HEK293 (cell line): ENCODE results near the gene KCNJ2.

Experiments used
- CTCF ChIA-PET: fragments of 350-600 bp; formaldehyde crosslinking; extraction: SDS; loops from one replicate; lab custom pipeline; 2021; ENCODE audit warnings: antibody characterized with exemption; lab: Yijun Ruan, JAX
- POLR2A ChIA-PET: fragments of 300-600 bp; formaldehyde crosslinking; extraction: SDS; loops from one replicate; lab custom pipeline; 2020; ENCODE audit warnings: antibody characterized with exemption, inconsistent platforms; lab: Yijun Ruan, JAX
- H3K27ac ChIP-seq: fragments of 200-500 bp; sonication (Bioruptor generic); 2 replicates; pipeline ENCODE4 v1.5.1; 2014; ENCODE audit warnings: low read depth, low read length, control low read depth, inconsistent platforms; ENCODE audit errors: extremely low read depth
- H3K36me3 ChIP-seq, 2 experiments: fragments of 200-500 bp in 1 of 2; sonication (Bioruptor generic) in 1 of 2; 1 replicate in 1 of 2; 2 replicates in 1 of 2; pipeline ENCODE4 v1.5.1; 2014 to 2017; ENCODE audit warnings: inconsistent platforms in 2 of 2, low read length in 2 of 2; ENCODE audit not compliant: control insufficient read depth in 2 of 2, insufficient read depth in 1 of 2
- H3K4me1 ChIP-seq: fragments of 200-500 bp; sonication (Bioruptor generic); 2 replicates; pipeline ENCODE4 v1.5.1; 2014; ENCODE audit warnings: mild to moderate bottlenecking, low read length, inconsistent platforms; ENCODE audit not compliant: control insufficient read depth, insufficient read depth
- H3K4me3 ChIP-seq: 2 replicates; pipeline ENCODE4 v1.5.1; 2011; ENCODE audit warnings: low read depth, mild to moderate bottlenecking, control low read depth, low read length, moderate library complexity
- H3K9me3 ChIP-seq: fragments of 200-500 bp; sonication (Bioruptor generic); 2 replicates; pipeline ENCODE4 v1.5.1; 2014; ENCODE audit warnings: low read depth, low read length, inconsistent platforms; ENCODE audit not compliant: control insufficient read depth, insufficient read depth
- PRDM1 ChIP-seq: fragments of 450-650 bp; formaldehyde crosslinking; IDR thresholded peaks from 2 replicates; pipeline ENCODE4; 2016; ENCODE audit warnings: missing biosample characterization, missing genetic modification characterization
- SCRT2 ChIP-seq: fragments of 450-650 bp; formaldehyde crosslinking; IDR thresholded peaks from 2 replicates; pipeline ENCODE4 v1.5.1; 2016; ENCODE audit warnings: missing biosample characterization, missing genetic modification characterization
- ZNF169 ChIP-seq: fragments of 450-650 bp; formaldehyde crosslinking; IDR thresholded peaks from 2 replicates; pipeline ENCODE4 v1.5.1; 2016; ENCODE audit warnings: missing biosample characterization, missing genetic modification characterization
- ZNF19 ChIP-seq: fragments of 450-650 bp; formaldehyde crosslinking; IDR thresholded peaks from 2 replicates; pipeline ENCODE4; 2016; ENCODE audit warnings: missing biosample characterization, missing genetic modification characterization, low read depth
- ZNF292 ChIP-seq: fragments of 450-650 bp; formaldehyde crosslinking; IDR thresholded peaks from 2 replicates; pipeline ENCODE4 v1.5.1; 2016; ENCODE audit warnings: low read depth, missing biosample characterization, missing genetic modification characterization, borderline replicate concordance
- ZNF366 ChIP-seq: fragments of 450-650 bp; formaldehyde crosslinking; conservative IDR thresholded peaks from 2 replicates; pipeline ENCODE4 v1.5.1; 2016; ENCODE audit warnings: missing biosample characterization, missing genetic modification characterization
- ZNF626 ChIP-seq: fragments of 450-650 bp; sonication (Bioruptor Pico); formaldehyde crosslinking; IDR thresholded peaks from 2 replicates; pipeline ENCODE4 v1.5.1; 2018; ENCODE audit warnings: missing biosample characterization, missing genetic modification characterization, inconsistent platforms
- ZNF747 ChIP-seq: fragments of 450-650 bp; formaldehyde crosslinking; IDR thresholded peaks from 2 replicates; pipeline ENCODE4 v1.5.1; 2016; ENCODE audit warnings: missing biosample characterization, missing genetic modification characterization
- ZNF76 ChIP-seq: fragments of 450-650 bp; formaldehyde crosslinking; IDR thresholded peaks from 2 replicates; pipeline ENCODE4; 2016; ENCODE audit warnings: low read depth, missing biosample characterization, missing genetic modification characterization, borderline replicate concordance
- ZNF785 ChIP-seq: fragments of 450-650 bp; formaldehyde crosslinking; IDR thresholded peaks from 2 replicates; pipeline ENCODE4 v1.5.1; 2016; ENCODE audit warnings: missing biosample characterization, missing genetic modification characterization
- ZNF843 ChIP-seq: fragments of 450-650 bp; formaldehyde crosslinking; IDR thresholded peaks from 2 replicates; pipeline ENCODE4 v1.5.1; 2016; ENCODE audit warnings: missing biosample characterization, missing genetic modification characterization
- TF ChIP-seq, protein P1 (sequence below): fragments of 450-650 bp; formaldehyde crosslinking; IDR thresholded peaks from 2 replicates; pipeline ENCODE4 v1.5.1; 2016; ENCODE audit warnings: missing biosample characterization, missing genetic modification characterization
- TF ChIP-seq, protein P2 (sequence below): fragments of 450-650 bp; formaldehyde crosslinking; IDR thresholded peaks from 2 replicates; pipeline ENCODE4 v1.5.1; 2016; ENCODE audit warnings: missing biosample characterization, missing genetic modification characterization
- TF ChIP-seq, protein P3 (sequence below): fragments of 450-650 bp; formaldehyde crosslinking; IDR thresholded peaks from 2 replicates; pipeline ENCODE4 v1.5.1; 2017; ENCODE audit warnings: missing biosample characterization, missing genetic modification characterization
- TF ChIP-seq, protein P4 (sequence below): fragments of 450-650 bp; formaldehyde crosslinking; IDR thresholded peaks from 2 replicates; pipeline ENCODE4 v1.5.1; 2016; ENCODE audit warnings: missing biosample characterization, missing genetic modification characterization

Gene KCNJ2

DNA sequence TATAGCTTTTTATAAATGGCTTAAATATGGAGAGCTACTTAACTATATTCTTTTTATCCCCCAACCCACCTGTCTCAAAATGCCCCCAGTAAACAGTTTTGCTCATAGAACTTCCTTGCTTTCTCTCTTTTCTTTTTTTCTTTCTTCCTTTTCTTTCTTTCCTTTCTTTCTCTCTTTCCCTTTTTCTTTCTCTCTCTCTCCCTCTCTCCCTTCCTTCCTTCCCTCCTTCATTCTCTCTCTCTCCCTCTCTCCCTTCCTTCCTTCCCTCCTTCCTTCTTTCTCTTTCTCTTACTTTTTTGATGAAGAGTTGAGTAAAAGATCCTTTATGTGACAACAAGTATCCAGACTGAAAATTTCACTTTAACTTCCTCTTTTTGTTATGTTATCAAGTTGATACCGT is 48.2 kb downstream of the KCNJ2 start:
- ChIA-PET CTCF (no interaction called here), POLR2A (no interaction called here)
- Histone ChIP-seq H3K36me3 (no peaks in the 10 kb centered on the region), H3K4me1 (no peaks in the 10 kb centered on the region), H3K27ac (no peak overlapping the region), H3K4me3 (no peak overlapping the region), H3K9me3 (no peaks in the 10 kb centered on the region; the same call in 1 of the 2 replicates)
- no peak for TF ChIP-seq ZNF169 (tag by site-specific recombination)
- peak; percentile 68 for TF ChIP-seq ZNF366
- TF ChIP-seq, protein P1, sequence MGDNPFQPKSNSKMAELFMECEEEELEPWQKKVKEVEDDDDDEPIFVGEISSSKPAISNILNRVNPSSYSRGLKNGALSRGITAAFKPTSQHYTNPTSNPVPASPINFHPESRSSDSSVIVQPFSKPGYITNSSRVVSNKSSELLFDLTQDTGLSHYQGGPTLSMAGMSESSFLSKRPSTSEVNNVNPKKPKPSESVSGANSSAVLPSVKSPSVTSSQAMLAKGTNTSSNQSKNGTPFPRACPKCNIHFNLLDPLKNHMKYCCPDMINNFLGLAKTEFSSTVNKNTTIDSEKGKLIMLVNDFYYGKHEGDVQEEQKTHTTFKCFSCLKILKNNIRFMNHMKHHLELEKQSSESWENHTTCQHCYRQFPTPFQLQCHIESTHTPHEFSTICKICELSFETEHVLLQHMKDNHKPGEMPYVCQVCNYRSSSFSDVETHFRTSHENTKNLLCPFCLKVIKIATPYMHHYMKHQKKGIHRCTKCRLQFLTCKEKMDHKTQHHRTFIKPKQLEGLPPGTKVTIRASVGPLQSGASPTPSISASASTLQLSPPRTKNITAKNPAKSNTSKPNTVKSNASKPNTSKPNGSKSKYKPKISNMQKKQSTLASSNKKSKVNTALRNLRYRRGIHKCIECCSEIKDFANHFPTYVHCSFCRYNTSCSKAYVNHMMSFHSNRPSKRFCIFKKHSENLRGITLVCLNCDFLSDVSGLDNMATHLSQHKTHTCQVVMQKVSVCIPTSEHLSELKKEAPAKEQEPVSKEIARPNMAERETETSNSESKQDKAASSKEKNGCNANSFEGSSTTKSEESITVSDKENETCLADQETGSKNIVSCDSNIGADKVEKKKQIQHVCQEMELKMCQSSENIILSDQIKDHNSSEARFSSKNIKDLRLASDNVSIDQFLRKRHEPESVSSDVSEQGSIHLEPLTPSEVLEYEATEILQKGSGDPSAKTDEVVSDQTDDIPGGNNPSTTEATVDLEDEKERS (tag by site-specific recombination): no peak
- peak; percentile 91 for TF ChIP-seq PRDM1 (tag by site-specific recombination)

DNA sequence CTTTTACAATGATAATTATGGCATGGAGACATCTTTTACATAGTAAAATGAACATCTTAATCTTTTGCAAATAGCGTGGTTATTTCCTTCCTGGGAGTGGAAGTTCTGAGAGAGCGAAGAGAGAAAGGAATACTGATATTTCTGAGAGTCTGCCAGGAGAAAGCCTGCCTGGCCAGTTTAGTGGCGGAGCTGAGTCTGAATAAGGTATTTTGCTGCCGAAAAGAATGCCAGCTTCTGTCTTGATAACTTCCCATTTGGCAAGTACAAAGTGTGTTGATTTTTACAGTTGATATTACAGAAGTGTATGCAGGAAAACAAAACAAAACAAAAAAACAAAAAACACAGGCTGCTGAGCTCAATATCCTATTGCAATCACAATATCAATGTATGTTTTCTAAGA is 55.9 kb downstream of the KCNJ2 start:
- Histone ChIP-seq H3K9me3 (no peaks in the 10 kb centered on the region), H3K4me3 (no peak overlapping the region), H3K27ac (no peak overlapping the region), H3K36me3 (no peaks in the 10 kb centered on the region), H3K4me1 (0 out of 2 replicates have a peak, but pooled peaks cover 2% of the 10 kb centered on the region)
- TF ChIP-seq ZNF843 (tag by site-specific recombination) (no peak), ZNF626 (tag by site-specific recombination) (no peak), SCRT2 (tag by site-specific recombination) (no peak), ZNF747 (tag by site-specific recombination) (no peak), ZNF76 (tag by site-specific recombination) (no peak), ZNF292 (tag by site-specific recombination) (no peak), ZNF785 (no peak), ZNF19 (tag by site-specific recombination) (no peak)
- TF ChIP-seq, protein P2, sequence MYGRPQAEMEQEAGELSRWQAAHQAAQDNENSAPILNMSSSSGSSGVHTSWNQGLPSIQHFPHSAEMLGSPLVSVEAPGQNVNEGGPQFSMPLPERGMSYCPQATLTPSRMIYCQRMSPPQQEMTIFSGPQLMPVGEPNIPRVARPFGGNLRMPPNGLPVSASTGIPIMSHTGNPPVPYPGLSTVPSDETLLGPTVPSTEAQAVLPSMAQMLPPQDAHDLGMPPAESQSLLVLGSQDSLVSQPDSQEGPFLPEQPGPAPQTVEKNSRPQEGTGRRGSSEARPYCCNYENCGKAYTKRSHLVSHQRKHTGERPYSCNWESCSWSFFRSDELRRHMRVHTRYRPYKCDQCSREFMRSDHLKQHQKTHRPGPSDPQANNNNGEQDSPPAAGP: no peak
- TF ChIP-seq, protein P3, sequence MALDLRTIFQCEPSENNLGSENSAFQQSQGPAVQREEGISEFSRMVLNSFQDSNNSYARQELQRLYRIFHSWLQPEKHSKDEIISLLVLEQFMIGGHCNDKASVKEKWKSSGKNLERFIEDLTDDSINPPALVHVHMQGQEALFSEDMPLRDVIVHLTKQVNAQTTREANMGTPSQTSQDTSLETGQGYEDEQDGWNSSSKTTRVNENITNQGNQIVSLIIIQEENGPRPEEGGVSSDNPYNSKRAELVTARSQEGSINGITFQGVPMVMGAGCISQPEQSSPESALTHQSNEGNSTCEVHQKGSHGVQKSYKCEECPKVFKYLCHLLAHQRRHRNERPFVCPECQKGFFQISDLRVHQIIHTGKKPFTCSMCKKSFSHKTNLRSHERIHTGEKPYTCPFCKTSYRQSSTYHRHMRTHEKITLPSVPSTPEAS (tag by site-specific recombination): no peak
- TF ChIP-seq, protein P4, sequence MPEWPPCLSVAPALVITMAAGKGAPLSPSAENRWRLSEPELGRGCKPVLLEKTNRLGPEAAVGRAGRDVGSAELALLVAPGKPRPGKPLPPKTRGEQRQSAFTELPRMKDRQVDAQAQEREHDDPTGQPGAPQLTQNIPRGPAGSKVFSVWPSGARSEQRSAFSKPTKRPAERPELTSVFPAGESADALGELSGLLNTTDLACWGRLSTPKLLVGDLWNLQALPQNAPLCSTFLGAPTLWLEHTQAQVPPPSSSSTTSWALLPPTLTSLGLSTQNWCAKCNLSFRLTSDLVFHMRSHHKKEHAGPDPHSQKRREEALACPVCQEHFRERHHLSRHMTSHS (tag by site-specific recombination): no peak
- CTCF ChIA-PET: interaction anchor here (0.6 kb wide), 1 partner anchor 249 kb away, joined by 5 read pairs; no protein-coding TSS in a partner anchor
- POLR2A ChIA-PET: no interaction called here
